UCSD-AML1 (cell line): ENCODE results near the gene NRXN3.

Source experiments
- DNase-seq: peaks from one replicate; lab custom pipeline; 2025; ENCODE audit not compliant: unreplicated experiment; lab: John Stamatoyannopoulos, UW

The NRXN3 gene

GRCh38 chr14:78316786-78317185, 146.6 kb downstream of the NRXN3 start:
- DNase-seq, result no peak

GRCh38 chr14:78319406-78319805, 149.2 kb downstream of the NRXN3 start:
- DNase-seq, result no peak

- DNase-seq, result no peak
Measured at GRCh38 chr14:78319887-78320635, 149.9 kb downstream of the NRXN3 start.

GRCh38 chr14:78324353-78324752, 154.2 kb downstream of the NRXN3 start:
- no peak for DNase-seq

GRCh38 chr14:78325911-78326310, 155.7 kb downstream of the NRXN3 start:
- DNase-seq, result no peak

GRCh38 chr14:78327426-78328221, 157.5 kb downstream of the NRXN3 start:
- DNase-seq, result no peak

- no peak for DNase-seq
Measured at GRCh38 chr14:78329371-78329770, 159.2 kb downstream of the NRXN3 start.

- DNase-seq, result no peak
Measured at GRCh38 chr14:78335531-78335930, 165.4 kb downstream of the NRXN3 start.

GRCh38 chr14:78340250-78340649, 170.1 kb downstream of the NRXN3 start:
- no peak for DNase-seq

GRCh38 chr14:78341827-78342389, 171.7 kb downstream of the NRXN3 start:
- no peak for DNase-seq

- DNase-seq, result no peak
Measured at GRCh38 chr14:78342879-78343278, 172.7 kb downstream of the NRXN3 start.

- DNase-seq, result no peak
Measured at GRCh38 chr14:78344290-78344689, 174.1 kb downstream of the NRXN3 start.

- DNase-seq, result no peak
Measured at GRCh38 chr14:78345131-78345744, 175.1 kb downstream of the NRXN3 start.

- no peak for DNase-seq
Measured at GRCh38 chr14:78346747-78347146, 176.6 kb downstream of the NRXN3 start.

- no peak for DNase-seq
Measured at GRCh38 chr14:78355109-78355508, 184.9 kb downstream of the NRXN3 start.

GRCh38 chr14:78356391-78356790, 186.2 kb downstream of the NRXN3 start:
- DNase-seq, result no peak

GRCh38 chr14:78358591-78358990, 188.4 kb downstream of the NRXN3 start:
- DNase-seq, result no peak

- DNase-seq, result no peak
Measured at GRCh38 chr14:78359581-78359980, 189.4 kb downstream of the NRXN3 start.

GRCh38 chr14:78363008-78363407, 192.8 kb downstream of the NRXN3 start:
- DNase-seq, result no peak

- no peak for DNase-seq
Measured at GRCh38 chr14:78367355-78367754, 197.2 kb downstream of the NRXN3 start.

- DNase-seq, result no peak
Measured at GRCh38 chr14:78383060-78383459, 212.9 kb downstream of the NRXN3 start.

- DNase-seq, result no peak
Measured at GRCh38 chr14:78398216-78398615, 228.0 kb downstream of the NRXN3 start.
